GM18526 (cell line): Measurements from ENCODE around the gene RAB28.

ENCODE experiments used
- POLR2A ChIP-seq: IDR thresholded peaks from 3 replicates; pipeline ENCODE4 v1.6.1; 2011; ENCODE audit not compliant: insufficient read length; ENCODE audit errors: extremely low read depth

Gene RAB28

DNA sequence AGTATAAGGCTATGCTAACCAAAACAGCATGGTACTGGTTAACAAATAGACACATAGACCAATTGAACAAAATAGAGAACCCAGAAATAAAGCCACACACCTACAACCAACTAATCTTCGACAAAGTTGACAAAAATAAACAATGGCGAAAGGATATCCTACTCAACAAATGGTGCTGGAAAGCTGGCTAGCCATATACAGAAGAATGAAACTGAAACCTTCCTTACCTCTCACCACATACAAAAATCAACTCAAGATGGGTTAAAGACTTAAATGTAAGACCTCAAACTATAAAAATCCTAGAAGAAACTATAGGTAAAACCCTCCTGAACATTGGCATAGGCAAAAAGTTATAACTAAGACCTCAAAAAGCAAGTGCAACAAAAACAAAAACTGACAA is 47.2 kb downstream of the RAB28 start:
- TF ChIP-seq POLR2A: no peak

DNA sequence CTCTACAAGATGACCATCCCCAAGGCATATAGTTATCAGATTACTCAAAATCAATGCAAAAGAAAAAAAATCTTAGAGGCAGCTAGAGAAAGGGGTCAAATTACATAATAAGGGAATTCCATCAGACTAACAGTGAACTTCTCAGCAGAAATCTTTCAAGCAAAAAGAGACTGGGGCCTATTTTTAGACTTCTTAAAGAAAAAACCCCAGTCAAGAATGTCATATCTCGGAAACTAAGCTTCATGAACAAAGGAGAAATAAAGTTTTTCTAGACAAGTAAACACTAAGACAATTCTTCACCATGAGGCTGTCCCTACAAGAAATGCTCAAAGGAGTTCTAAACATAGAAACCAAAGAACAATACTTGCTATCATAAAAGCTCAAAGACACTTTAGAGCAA is 51.7 kb downstream of the RAB28 start:
- TF ChIP-seq POLR2A: no peak

- no peak for TF ChIP-seq POLR2A
Observed at GRCh38 chr4:13430834-13431568, 53.1 kb downstream of the RAB28 start.

- TF ChIP-seq POLR2A: no peak
Observed at GRCh38 chr4:13427599-13428325, 56.4 kb downstream of the RAB28 start.

DNA sequence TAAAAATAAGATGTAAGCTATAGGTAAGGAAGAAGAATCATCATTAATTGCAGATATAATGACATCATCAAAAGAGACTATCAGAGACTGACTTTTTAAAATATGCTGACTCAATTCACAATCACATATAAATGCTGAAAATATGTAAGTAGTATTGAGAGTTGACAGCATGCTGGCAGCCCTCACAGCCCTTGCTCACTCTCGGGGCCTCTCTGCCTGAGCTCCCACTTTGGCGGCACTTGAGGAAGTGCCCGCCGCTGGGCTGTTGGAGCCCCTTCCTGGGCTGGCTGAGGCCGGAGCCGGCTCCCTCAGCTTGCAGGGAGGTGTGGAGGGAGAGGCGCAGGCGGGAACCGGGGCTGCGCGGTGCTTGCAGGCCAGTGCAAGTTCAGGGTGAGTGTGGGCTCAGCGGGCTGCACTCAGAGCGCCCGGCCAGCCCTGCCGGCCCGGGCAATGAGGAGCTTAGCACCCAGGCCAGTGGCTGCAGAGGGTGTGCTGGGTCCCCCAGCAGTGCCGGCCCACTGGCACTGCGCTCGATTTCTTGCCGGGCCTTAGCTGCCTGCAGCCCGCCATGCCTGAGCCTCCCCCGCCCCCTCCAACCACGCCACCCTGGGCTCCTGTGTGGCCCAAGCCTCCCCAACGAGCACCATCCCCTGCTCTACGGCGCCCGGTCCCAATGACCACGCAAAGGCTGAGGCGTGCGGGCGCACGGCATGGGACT is 68.9 kb downstream of the RAB28 start:
- TF ChIP-seq POLR2A: no peak

- no peak for TF ChIP-seq POLR2A
Observed at GRCh38 chr4:13413729-13414437, 70.3 kb downstream of the RAB28 start.

GRCh38 chr4:13411942-13412341 is 72.2 kb downstream of the RAB28 start:
- TF ChIP-seq POLR2A: no peak

- TF ChIP-seq POLR2A: no peak
Observed at GRCh38 chr4:13409324-13409723, 74.8 kb downstream of the RAB28 start.

- no peak for TF ChIP-seq POLR2A
Observed at GRCh38 chr4:13403833-13404232, 80.3 kb downstream of the RAB28 start.

DNA sequence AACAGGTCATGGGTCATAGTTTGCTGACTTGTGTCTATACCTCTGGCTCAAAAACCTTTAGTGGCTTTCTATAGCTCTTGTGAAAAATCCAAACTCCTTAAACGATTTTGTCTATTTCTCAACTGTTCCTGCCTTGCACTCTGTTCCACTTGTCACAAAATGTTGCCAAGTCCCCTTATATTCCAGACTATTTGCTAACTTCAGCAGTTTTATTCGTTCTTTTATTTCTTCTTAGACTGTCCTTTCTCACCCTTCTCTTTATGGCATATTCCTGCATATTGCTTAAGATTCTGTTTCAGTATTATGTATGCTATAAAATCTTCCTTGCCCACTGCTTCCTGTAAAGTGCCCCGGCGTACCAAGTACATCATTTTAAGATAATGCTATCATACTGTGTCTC is 80.8 kb downstream of the RAB28 start:
- no peak for TF ChIP-seq POLR2A

DNA sequence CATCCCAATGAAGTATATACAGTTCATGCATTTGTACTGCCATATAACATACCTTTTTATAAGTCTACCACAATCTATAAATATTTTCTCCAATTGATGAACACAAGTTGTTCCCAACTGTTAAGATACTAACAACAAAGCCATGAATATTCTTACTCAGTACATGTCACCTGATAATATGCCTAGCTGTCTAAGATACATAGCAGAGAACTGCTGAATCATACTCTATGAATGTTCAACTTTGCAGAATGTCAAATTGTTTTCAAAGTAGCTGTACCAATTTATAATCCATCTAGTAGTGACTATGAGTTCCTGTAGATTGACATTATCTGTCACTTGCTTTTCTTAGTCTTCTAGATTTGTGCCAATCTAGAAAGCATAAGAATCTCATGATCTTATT is 84.9 kb downstream of the RAB28 start:
- no peak for TF ChIP-seq POLR2A

- no peak for TF ChIP-seq POLR2A
Observed at GRCh38 chr4:13396161-13396560, 88.0 kb downstream of the RAB28 start.

- TF ChIP-seq POLR2A: no peak
Observed at GRCh38 chr4:13386405-13387107, 97.6 kb downstream of the RAB28 start.

DNA sequence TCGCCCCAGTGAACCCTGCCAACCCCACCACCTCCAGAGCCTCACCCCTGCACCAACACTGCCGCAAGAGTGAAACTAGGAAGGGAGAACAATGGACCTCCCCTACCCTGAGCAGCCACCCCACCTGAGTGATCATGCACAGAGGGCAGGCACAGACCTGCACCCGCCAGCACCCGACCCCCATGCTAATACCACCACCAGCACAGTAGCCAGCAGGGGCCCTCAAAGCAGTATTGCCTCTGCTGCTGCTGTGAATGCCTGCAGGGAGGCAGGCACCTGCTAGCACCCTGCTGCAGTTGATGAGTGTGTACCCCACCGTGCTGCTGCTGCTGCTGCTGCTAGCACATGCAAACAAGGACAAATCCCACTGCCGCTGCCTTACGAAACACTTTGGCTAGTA is 100.1 kb downstream of the RAB28 start:
- TF ChIP-seq POLR2A: no peak
